Calu3 (cell line): Measurements from ENCODE around the gene GMDS. TPM values are rescaled to one million over a fixed set of nuclear protein-coding genes. Genes with fewer than 3 reads are reported as not detected.

ENCODE experiments used
- BruUV-seq: library from RNA; stranded (reverse); fragments of 400-500 nt; replicated peaks from 2 replicates; lab custom pipeline; 2021; lab: Mats Ljungman, UMichigan
- CTCF ChIA-PET: fragments of 300-600 bp; sonication (Branson Sonifier 250); formaldehyde crosslinking; loops from one replicate; lab custom pipeline; 2022; ENCODE audit warnings: antibody characterized with exemption; lab: Charles Lee
- DNase-seq: peaks from one replicate; pipeline ENCODE4 v3.0.0; 2022
- H3K27ac Mint-ChIP-seq: one replicate; pipeline ENCODE4 v1.8.0; 2022; ENCODE audit warnings: mixed read lengths; ENCODE audit not compliant: unreplicated experiment
- H3K27me3 Mint-ChIP-seq: one replicate; pipeline ENCODE4 v1.8.0; 2022; ENCODE audit warnings: mixed read lengths; ENCODE audit not compliant: unreplicated experiment
- H3K36me3 Mint-ChIP-seq: one replicate; pipeline ENCODE4 v1.8.0; 2022; ENCODE audit warnings: mild to moderate bottlenecking, moderate library complexity, mixed read lengths; ENCODE audit not compliant: insufficient read depth, unreplicated experiment
- H3K4me1 Mint-ChIP-seq: one replicate; pipeline ENCODE4 v1.8.0; 2022; ENCODE audit warnings: mild to moderate bottlenecking, low read depth, mixed read lengths; ENCODE audit not compliant: unreplicated experiment
- H3K4me3 Mint-ChIP-seq: one replicate; pipeline ENCODE4 v1.8.0; 2022; ENCODE audit warnings: mild to moderate bottlenecking, low read depth, moderate library complexity, mixed read lengths; ENCODE audit not compliant: unreplicated experiment
- H3K9me3 Mint-ChIP-seq: one replicate; pipeline ENCODE4 v1.8.0; 2022; ENCODE audit warnings: low read depth, mixed read lengths; ENCODE audit not compliant: unreplicated experiment
- CTCF ChIP-seq: fragments of 200-600 bp; IDR thresholded peaks from one replicate; pipeline ENCODE4 v1.8.0; 2022; ENCODE audit warnings: antibody characterized with exemption; ENCODE audit not compliant: unreplicated experiment
- intact Hi-C: fragments of 100-400 bp; cut with micrococcal nuclease; formaldehyde crosslinking; loops from one replicate; pipeline ENCODE4 v1.10.0; 2022; ENCODE audit not compliant: unreplicated experiment
- total RNA-seq: library from RNA; stranded (reverse); gene quantifications from 2 replicates; pipeline ENCODE4 v1.2.3, GENCODE V29; 2022

The GMDS gene
- total RNA-seq, 1 experiment from 2014 or later, result 58.2 TPM

GRCh38 chr6:2038092-2038491 lies 207.3 kb downstream of the GMDS start:
- no peak for DNase-seq
- BruUV-seq, result no TSS peak
- Mint-ChIP-seq H3K36me3 (peaks cover 5% of the 10 kb centered on the region), H3K27me3 (no peaks in the 10 kb centered on the region), H3K4me1 (peaks cover 12% of the 10 kb centered on the region), H3K4me3 (no peak overlapping the region), H3K9me3 (no peaks in the 10 kb centered on the region), H3K27ac (no peak overlapping the region)
- no peak for TF ChIP-seq CTCF
- intact Hi-C loops, result no loop called here
- CTCF ChIA-PET, result no interaction called here

GRCh38 chr6:2037237-2037926 lies 208.0 kb downstream of the GMDS start:
- DNase-seq, result no peak
- Mint-ChIP-seq H3K9me3 (no peaks in the 10 kb centered on the region), H3K36me3 (peaks cover 5% of the 10 kb centered on the region), H3K27me3 (no peaks in the 10 kb centered on the region), H3K4me1 (peaks cover 12% of the 10 kb centered on the region), H3K4me3 (no peak overlapping the region), H3K27ac (no peak overlapping the region)
- no peak for TF ChIP-seq CTCF
- CTCF ChIA-PET, result no interaction called here
- BruUV-seq, result no TSS peak
- intact Hi-C loops, result no loop called here

- H3K27ac Mint-ChIP-seq, result no peak overlapping the region
- intact Hi-C loops, result no loop called here
- no peaks in the 10 kb centered on the region for H3K27me3 Mint-ChIP-seq
- TF ChIP-seq CTCF, result no peak
- no peaks in the 10 kb centered on the region for H3K9me3 Mint-ChIP-seq
- H3K36me3 Mint-ChIP-seq, result peaks cover 5% of the 10 kb centered on the region
- no TSS peak for BruUV-seq
- no peak overlapping the region for H3K4me3 Mint-ChIP-seq
- DNase-seq, result no peak
- H3K4me1 Mint-ChIP-seq, result peaks cover 12% of the 10 kb centered on the region
- CTCF ChIA-PET, result no interaction called here
Measured at GRCh38 chr6:2036710-2037023, 208.7 kb downstream of the GMDS start.

- Mint-ChIP-seq H3K4me1 (peaks cover 12% of the 10 kb centered on the region), H3K4me3 (no peak overlapping the region), H3K27ac (no peak overlapping the region), H3K9me3 (no peaks in the 10 kb centered on the region), H3K36me3 (peaks cover 5% of the 10 kb centered on the region), H3K27me3 (no peaks in the 10 kb centered on the region)
- CTCF ChIA-PET, result no interaction called here
- intact Hi-C loops, result no loop called here
- TF ChIP-seq CTCF, result no peak
- no TSS peak for BruUV-seq
- no peak for DNase-seq
Measured at GRCh38 chr6:2035826-2036709, 209.3 kb downstream of the GMDS start.
